Measurements from ENCODE around the gene TMEM150C. TPM values are rescaled to one million over a fixed set of nuclear protein-coding genes. Genes with fewer than 3 reads are reported as not detected.

TMEM150C gene
- total and polyA plus RNA-seq, 2 of the 4 experiments (the other 2 are of a cell fraction), result 0.10 to 0.36 TPM

- H3K9me1 ChIP-seq (ENCODE audit: insufficient read depth, low read length), result no peaks in the 10 kb centered on the region
- H2AK5ac ChIP-seq (ENCODE audit: low read depth, low read length), result no peak overlapping the region
- no peaks in the 10 kb centered on the region for H3K79me1 ChIP-seq (ENCODE audit: low read depth in 1 of 2, low read length in 2 of 2)
- H3K4me3 ChIP-seq (ENCODE audit: insufficient read depth, low read depth, low read length), result no peak overlapping the region
- ATAC-seq (ENCODE audit: low read depth) (no peak), DNase-seq (no peak)
- no peaks in the 10 kb centered on the region; the same call in 1 of the 2 replicates for H3K9me3 ChIP-seq (ENCODE audit: control insufficient read depth, insufficient read depth, low read length)
- in situ Hi-C loops (cut with MboI; ENCODE audit: low sequenced_read_pairs) (no loop called here), intact Hi-C loops (cut with micrococcal nuclease) (no loop called here), dilution Hi-C loops (cut with HindIII; ENCODE audit: low sequenced_read_pairs, unreplicated experiment) (no loop called here)
- no peak overlapping the region for H4K91ac ChIP-seq (ENCODE audit: insufficient read depth, low read depth, low read length)
- no peak overlapping the region for H3K23ac ChIP-seq (ENCODE audit: low read depth, low read length)
- no peak overlapping the region for H2BK15ac ChIP-seq (ENCODE audit: low read depth, low read length)
- TF ChIP-seq SMC3 (IDR thresholded peaks at IDR 0.05; ENCODE audit: low read depth, low read length) (no peak), RFX5 (IDR thresholded peaks at IDR 0.05; ENCODE audit: low read depth, low read length) (no peak), MXI1 (IDR thresholded peaks at IDR 0.05; ENCODE audit: borderline replicate concordance, low read depth, low read length) (no peak), ELK1 (IDR thresholded peaks at IDR 0.05; ENCODE audit: borderline replicate concordance, low read depth, low read length) (no peak), MAFK (IDR thresholded peaks at IDR 0.05; ENCODE audit: low read depth, low read length) (no peak), USF2 (IDR thresholded peaks at IDR 0.05; ENCODE audit: low read depth, low read length) (no peak), RCOR1 (IDR thresholded peaks at IDR 0.05; ENCODE audit: insufficient replicate concordance, low read length) (no peak), POLR2A (IDR thresholded peaks at IDR 0.05; ENCODE audit: low read depth, low read length) (no peak), CEBPB (IDR thresholded peaks at IDR 0.05; ENCODE audit: low read depth, low read length) (no peak), CHD1 (IDR thresholded peaks at IDR 0.05; ENCODE audit: low read depth, low read length) (no peak), FOS (IDR thresholded peaks at IDR 0.05; ENCODE audit: low read depth, low read length) (no peak), BHLHE40 (IDR thresholded peaks at IDR 0.05; ENCODE audit: low read depth, low read length) (no peak), RAD21 (IDR thresholded peaks at IDR 0.05; ENCODE audit: low read length) (no peak), NFE2L2 (IDR thresholded peaks at IDR 0.05; ENCODE audit: low read depth, low read length) (no peak), CTCF (conservative IDR thresholded peaks at IDR 0.05; ENCODE audit: low read depth, low read length) (no peak), MAZ (IDR thresholded peaks at IDR 0.05; ENCODE audit: borderline replicate concordance, low read depth, low read length) (no peak)
- no peak overlapping the region for H4K5ac ChIP-seq (ENCODE audit: low read depth, low read length)
- H2AFZ ChIP-seq (replicated peaks; ENCODE audit: low read length, poor library complexity), result no peak overlapping the region
- no peak overlapping the region for H3K27ac ChIP-seq (ENCODE audit: insufficient read depth, low read length)
- no peak overlapping the region for H2AK9ac ChIP-seq (replicated peaks; ENCODE audit: low read depth, low read length, poor library complexity)
- no CpG with 5 or more reads among the region's 7 CpGs for WGBS, 2 experiments (ENCODE audit: extremely low coverage in 2 of 2, insufficient read length in 1 of 2)
- H2BK5ac ChIP-seq (ENCODE audit: low read depth, low read length, poor library complexity, severe bottlenecking), result no peak overlapping the region
- ChIA-PET CTCF (no interaction called here), POLR2A (ENCODE audit: unreplicated experiment) (no interaction called here)
- H3K14ac ChIP-seq (replicated peaks; ENCODE audit: low read depth, low read length), result no peak overlapping the region
- no peak overlapping the region for H4K8ac ChIP-seq (ENCODE audit: low read depth in 2 of 2, low read length in 2 of 2)
- H2BK120ac ChIP-seq (ENCODE audit: low read depth, low read length), result no peak overlapping the region
- no peak overlapping the region for H3K9ac ChIP-seq (ENCODE audit: low read depth, low read length)
- H2BK20ac ChIP-seq (ENCODE audit: low read depth, low read length), result no peak overlapping the region
- no peaks in the 10 kb centered on the region for H4K20me1 ChIP-seq (ENCODE audit: insufficient read depth, low read length)
- H3K56ac ChIP-seq (ENCODE audit: extremely low read depth, insufficient read depth, low read length), result no peak overlapping the region
- peaks cover 30% of the 10 kb centered on the region for H3K27me3 ChIP-seq (ENCODE audit: control insufficient read depth, insufficient read depth, low read length)
- H3K4me1 ChIP-seq (ENCODE audit: control insufficient read depth, insufficient read depth, low read length), result no peaks in the 10 kb centered on the region
- H3K36me3 ChIP-seq (ENCODE audit: control insufficient read depth, insufficient read depth, low read length), result no peaks in the 10 kb centered on the region
- H3K4ac ChIP-seq (ENCODE audit: low read depth, low read length), result no peak overlapping the region
- no peak overlapping the region for H3K4me2 ChIP-seq (ENCODE audit: low read depth, low read length)
- no TSS peak for BruUV-seq (replicated peaks)
- no peak overlapping the region for H3K18ac ChIP-seq (ENCODE audit: low read depth, low read length)
Observed at GRCh38 chr4:82567444-82567843, 5.7 kb upstream of the TMEM150C start.
